Measurements from ENCODE around the gene ERICH4. TPM values are rescaled to one million over a fixed set of nuclear protein-coding genes. Genes with fewer than 3 reads are reported as not detected.
A peak's percentile ranks its signal among the peaks of the same experiment; 100 is the strongest.

Gene ERICH4
- total RNA-seq, 1 experiment from 2014 or later = not detected

DNA sequence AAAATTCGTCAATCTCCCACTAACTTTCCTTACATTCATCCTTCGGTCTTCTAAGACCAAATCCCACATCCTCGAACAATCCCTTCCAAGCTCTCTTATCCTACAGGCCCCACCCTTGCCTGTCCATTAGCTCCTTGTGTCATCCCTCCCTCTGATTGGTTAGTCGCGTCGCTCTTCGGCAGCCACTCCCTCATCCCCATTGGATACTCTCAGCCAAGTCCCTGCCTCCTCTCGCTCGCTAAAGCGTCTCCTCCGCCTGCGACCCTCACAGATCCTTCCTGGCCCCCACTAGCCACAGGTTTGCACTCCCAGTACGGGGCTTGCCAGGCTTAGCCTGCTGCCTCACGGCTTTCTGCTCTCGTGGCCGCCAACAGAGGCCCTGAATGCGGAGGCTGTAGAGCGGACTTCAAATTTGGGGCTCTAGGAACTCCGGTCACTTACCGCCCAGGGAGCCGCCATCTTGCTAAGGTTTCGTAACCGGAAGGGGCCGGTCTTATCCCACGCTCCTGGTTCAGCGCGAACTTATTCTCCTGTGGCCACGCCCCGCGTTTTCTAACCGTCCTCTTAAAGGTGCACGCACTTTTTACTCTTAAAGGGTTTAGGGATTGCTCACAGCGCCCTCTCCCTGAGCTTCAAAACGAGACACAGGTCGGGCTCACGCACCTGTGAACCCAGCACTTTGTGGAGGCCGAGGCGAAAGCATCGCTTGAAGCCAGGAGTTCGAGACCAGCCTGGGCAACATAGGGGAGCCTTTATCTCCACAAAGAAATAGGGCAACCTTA is 3.3 kb upstream of the ERICH4 start, which contains the start of gene DMAC2:
TSS of gene DMAC2 (minus strand) at position 472 of the 782 bp plus-strand sequence. CDS start at position 459, 13 bp downstream.
- H3K79me2 ChIP-seq (ENCODE audit: low read depth) = peaks cover 6% of the 10 kb centered on the region; the same call in 1 of the 2 replicates
- peak within 1 kb of the TSS; percentile 87 for H3K4me2 ChIP-seq
- no peaks in the 10 kb centered on the region for H3K9me2 ChIP-seq (ENCODE audit: insufficient read depth)
- no peaks in the 10 kb centered on the region; the same call in 1 of the 2 replicates for H3K9me3 ChIP-seq (ENCODE audit: insufficient read depth, low read depth)
- peak within 1 kb of the TSS; percentile 76 for H3K4me3 ChIP-seq
- BruUV-seq (replicated peaks) = TSS peak; percentile 89
- H3K27me3 ChIP-seq (ENCODE audit: insufficient read depth, low read depth) = peaks cover 7% of the 10 kb centered on the region; the same call in 1 of the 2 replicates
- no peaks in the 10 kb centered on the region; the same call in 1 of the 2 replicates for H3F3A ChIP-seq (ENCODE audit: insufficient read depth, low read depth)
- no peaks in the 10 kb centered on the region for H4K20me1 ChIP-seq (ENCODE audit: insufficient read depth)
- intact Hi-C loops (cut with micrococcal nuclease; ENCODE audit: unreplicated experiment) = loop anchor here (10.0 kb wide), 1 partner anchor 85 kb away; the partner anchor contains the start of gene TGFB1
- ChIA-PET POLR2A (ENCODE audit: unreplicated experiment) (interaction anchor here (0.5 to 1.0 kb wide), 13 partner anchors 12 to 1273 kb away, joined by 3 to 25 read pairs (median 6); partner anchors contain the start of genes AXL and B3GNT8), CTCF (interaction anchor here (0.5 to 1.0 kb wide), 3 partner anchors 9 to 664 kb away, joined by 3 to 4 read pairs (median 3); no protein-coding TSS in a partner anchor)
- peak within 1 kb of the TSS; percentile 87 for H2AFZ ChIP-seq
- no peaks in the 10 kb centered on the region for H3K36me3 ChIP-seq (ENCODE audit: low read depth)
- H3K27ac ChIP-seq = peak within 1 kb of the TSS; percentile 77
- H3K4me1 ChIP-seq (replicated peaks; ENCODE audit: insufficient read depth) = peaks cover 7% of the 10 kb centered on the region; the same call in 1 of the 2 replicates
- TF ChIP-seq CTCF (conservative IDR thresholded peaks at IDR 0.05) (peak; percentile 61; the same call in 1 of the 2 replicates), EZH2 (IDR thresholded peaks at IDR 0.05; ENCODE audit: low read depth) (no peak)
- peak; percentile 91 to 94 for DNase-seq

GRCh38 chr19:41441321-41441945 is 1.5 kb upstream of the ERICH4 start:
- peaks cover 21% of the 10 kb centered on the region; the same call in 1 of the 2 replicates for H3K27me3 ChIP-seq (ENCODE audit: insufficient read depth, low read depth)
- H3K4me1 ChIP-seq (replicated peaks; ENCODE audit: insufficient read depth) = peaks cover 7% of the 10 kb centered on the region; the same call in 1 of the 2 replicates
- H3K27ac ChIP-seq = no peak overlapping the region
- no peaks in the 10 kb centered on the region for H3K36me3 ChIP-seq (ENCODE audit: low read depth)
- peaks cover 6% of the 10 kb centered on the region; the same call in 1 of the 2 replicates for H3K79me2 ChIP-seq (ENCODE audit: low read depth)
- intact Hi-C loops (cut with micrococcal nuclease; ENCODE audit: unreplicated experiment) = no loop called here
- H2AFZ ChIP-seq = no peak overlapping the region
- no TSS peak for BruUV-seq (replicated peaks)
- POLR2A ChIA-PET (ENCODE audit: unreplicated experiment) = interaction anchor here (0.6 kb wide), 1 partner anchor 696 kb away, joined by 3 read pairs; no protein-coding TSS in a partner anchor
- H3K9me2 ChIP-seq (ENCODE audit: insufficient read depth) = no peaks in the 10 kb centered on the region
- CTCF ChIA-PET = interaction anchor here (0.7 kb wide), 1 partner anchor 363 kb away, joined by 14 read pairs; no protein-coding TSS in a partner anchor
- H3K4me2 ChIP-seq = no peak overlapping the region
- no peaks in the 10 kb centered on the region; the same call in 1 of the 2 replicates for H3K9me3 ChIP-seq (ENCODE audit: insufficient read depth, low read depth)
- no peak for TF ChIP-seq CTCF (conservative IDR thresholded peaks at IDR 0.05)
- no peak for TF ChIP-seq EZH2 (IDR thresholded peaks at IDR 0.05; ENCODE audit: low read depth)
- H3F3A ChIP-seq (ENCODE audit: insufficient read depth, low read depth) = no peaks in the 10 kb centered on the region
- DNase-seq = no peak
- no peak overlapping the region for H3K4me3 ChIP-seq
- H4K20me1 ChIP-seq (ENCODE audit: insufficient read depth) = no peaks in the 10 kb centered on the region

GRCh38 chr19:41443813-41444455 is 978 bp downstream of the ERICH4 start:
- H3K36me3 ChIP-seq (ENCODE audit: low read depth) = no peaks in the 10 kb centered on the region
- TF ChIP-seq CTCF (conservative IDR thresholded peaks at IDR 0.05) = no peak
- TF ChIP-seq EZH2 (IDR thresholded peaks at IDR 0.05; ENCODE audit: low read depth) = no peak
- no peak overlapping the region for H3K4me3 ChIP-seq
- no peaks in the 10 kb centered on the region for H3F3A ChIP-seq (ENCODE audit: insufficient read depth, low read depth)
- H4K20me1 ChIP-seq (ENCODE audit: insufficient read depth) = no peaks in the 10 kb centered on the region
- BruUV-seq (replicated peaks) = no TSS peak
- POLR2A ChIA-PET (ENCODE audit: unreplicated experiment) = no interaction called here
- H3K4me1 ChIP-seq (replicated peaks; ENCODE audit: insufficient read depth) = peaks cover 3% of the 10 kb centered on the region; the same call in 1 of the 2 replicates
- H3K27ac ChIP-seq = no peak overlapping the region
- H3K4me2 ChIP-seq = no peak overlapping the region
- peaks cover 2% of the 10 kb centered on the region; the same call in 1 of the 2 replicates for H3K79me2 ChIP-seq (ENCODE audit: low read depth)
- no peak for DNase-seq
- peaks cover 34% of the 10 kb centered on the region; the same call in 1 of the 2 replicates for H3K27me3 ChIP-seq (ENCODE audit: insufficient read depth, low read depth)
- H2AFZ ChIP-seq = no peak overlapping the region
- intact Hi-C loops (cut with micrococcal nuclease; ENCODE audit: unreplicated experiment) = no loop called here
- no peaks in the 10 kb centered on the region for H3K9me2 ChIP-seq (ENCODE audit: insufficient read depth)
- CTCF ChIA-PET = no interaction called here
- no peaks in the 10 kb centered on the region; the same call in 1 of the 2 replicates for H3K9me3 ChIP-seq (ENCODE audit: insufficient read depth, low read depth)
